Ishikawa (cell line): ENCODE results near the gene FAM83F.

Experiments
- EP300 ChIP-seq: IDR thresholded peaks from 2 replicates; pipeline ENCODE4 v1.6.1; 2012; ENCODE audit warnings: borderline replicate concordance
- TAF1 ChIP-seq: IDR thresholded peaks from 2 replicates; pipeline ENCODE4 v1.6.1; 2012; ENCODE audit warnings: low read depth, mild to moderate bottlenecking
- TEAD4 ChIP-seq: IDR thresholded peaks from 2 replicates; pipeline ENCODE4 v1.6.1; 2012
- YY1 ChIP-seq: IDR thresholded peaks from 2 replicates; pipeline ENCODE4 v1.6.1; 2012; ENCODE audit warnings: low read depth
- TF ChIP-seq, protein P1 (sequence below): IDR thresholded peaks from 2 replicates; pipeline ENCODE4 v1.6.1; 2012; ENCODE audit warnings: low read depth, mild to moderate bottlenecking
- TF ChIP-seq, protein P2 (sequence below): IDR thresholded peaks from 2 replicates; pipeline ENCODE4 v1.6.1; 2012

DNA sequence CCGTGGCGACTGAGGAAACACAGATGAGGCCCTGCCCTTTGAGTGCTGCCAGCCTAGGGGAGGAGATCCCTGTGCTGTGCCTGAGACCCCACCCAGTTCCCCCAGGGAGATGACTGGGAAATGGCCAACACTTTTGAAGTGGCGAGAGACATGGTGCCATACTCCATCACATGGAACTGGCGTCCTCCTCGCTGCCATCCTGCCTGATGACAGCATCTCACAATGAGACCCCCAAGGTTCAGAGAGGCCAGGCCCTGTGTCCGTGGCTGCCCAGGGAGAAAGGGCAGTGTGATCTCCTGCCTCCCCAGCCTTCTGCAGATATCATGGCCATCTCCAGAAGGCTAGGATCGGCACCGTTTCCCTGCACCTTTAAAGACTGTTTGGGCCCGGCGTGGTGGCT is 31.1 kb downstream of the FAM83F start:
- TF ChIP-seq, protein P1, sequence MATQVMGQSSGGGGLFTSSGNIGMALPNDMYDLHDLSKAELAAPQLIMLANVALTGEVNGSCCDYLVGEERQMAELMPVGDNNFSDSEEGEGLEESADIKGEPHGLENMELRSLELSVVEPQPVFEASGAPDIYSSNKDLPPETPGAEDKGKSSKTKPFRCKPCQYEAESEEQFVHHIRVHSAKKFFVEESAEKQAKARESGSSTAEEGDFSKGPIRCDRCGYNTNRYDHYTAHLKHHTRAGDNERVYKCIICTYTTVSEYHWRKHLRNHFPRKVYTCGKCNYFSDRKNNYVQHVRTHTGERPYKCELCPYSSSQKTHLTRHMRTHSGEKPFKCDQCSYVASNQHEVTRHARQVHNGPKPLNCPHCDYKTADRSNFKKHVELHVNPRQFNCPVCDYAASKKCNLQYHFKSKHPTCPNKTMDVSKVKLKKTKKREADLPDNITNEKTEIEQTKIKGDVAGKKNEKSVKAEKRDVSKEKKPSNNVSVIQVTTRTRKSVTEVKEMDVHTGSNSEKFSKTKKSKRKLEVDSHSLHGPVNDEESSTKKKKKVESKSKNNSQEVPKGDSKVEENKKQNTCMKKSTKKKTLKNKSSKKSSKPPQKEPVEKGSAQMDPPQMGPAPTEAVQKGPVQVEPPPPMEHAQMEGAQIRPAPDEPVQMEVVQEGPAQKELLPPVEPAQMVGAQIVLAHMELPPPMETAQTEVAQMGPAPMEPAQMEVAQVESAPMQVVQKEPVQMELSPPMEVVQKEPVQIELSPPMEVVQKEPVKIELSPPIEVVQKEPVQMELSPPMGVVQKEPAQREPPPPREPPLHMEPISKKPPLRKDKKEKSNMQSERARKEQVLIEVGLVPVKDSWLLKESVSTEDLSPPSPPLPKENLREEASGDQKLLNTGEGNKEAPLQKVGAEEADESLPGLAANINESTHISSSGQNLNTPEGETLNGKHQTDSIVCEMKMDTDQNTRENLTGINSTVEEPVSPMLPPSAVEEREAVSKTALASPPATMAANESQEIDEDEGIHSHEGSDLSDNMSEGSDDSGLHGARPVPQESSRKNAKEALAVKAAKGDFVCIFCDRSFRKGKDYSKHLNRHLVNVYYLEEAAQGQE, result no peak
- TF ChIP-seq EP300 (no peak), TEAD4 (no peak), TAF1 (no peak), YY1 (no peak)
- TF ChIP-seq, protein P2, sequence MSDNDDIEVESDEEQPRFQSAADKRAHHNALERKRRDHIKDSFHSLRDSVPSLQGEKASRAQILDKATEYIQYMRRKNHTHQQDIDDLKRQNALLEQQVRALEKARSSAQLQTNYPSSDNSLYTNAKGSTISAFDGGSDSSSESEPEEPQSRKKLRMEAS, result no peak
